Mesenteric fat pad (tissue), 1 donor: ENCODE results near the gene NHLRC1. TPM values are rescaled to one million over a fixed set of nuclear protein-coding genes. Genes with fewer than 3 reads are reported as not detected.
A peak's percentile ranks its signal among the peaks of the same experiment; 100 is the strongest.
"Not testable (repeated sequence)": the region's sequence is repeated elsewhere in the genome, so short reads cannot be mapped to it uniquely, and the experiment has no call there.

ENCODE experiments used
- DNase-seq: peaks from one replicate; pipeline ENCODE4 v3.0.0-alpha.2; 2020; ENCODE audit warnings: low spot score
- long read RNA-seq: library from polyadenylated mRNA; unstranded; transcript quantifications from one replicate; pipeline ENCODE4 v2.0.0, GENCODE V29; 2020
- total RNA-seq: library from RNA; stranded (reverse); fragmentation: NEBNext Ultra II Directional; extraction: Animal tissue kit (Norgen Biotek cat#: 25700); gene quantifications from one replicate; pipeline ENCODE4 v1.2.1, GENCODE V29; 2021
- donor health status: DM: yes; HTN: yes; CAD: no.

NHLRC1 gene
- total RNA-seq, result 2.1 TPM
- long read RNA-seq, transcript NHLRC1-201 (1 exons, 2,248 nt), result major isoform, 10 of 10 reads
- long read RNA-seq, partial matches to known transcripts, result 0 of 10 reads
- long read RNA-seq, other reads (novel, unspliced or antisense), result 0 of 10 reads

GRCh38 chr6:18122128-18123093 lies at the start of gene NHLRC1:
TSS of gene NHLRC1 (minus strand) at chr6:18122677. CDS start at chr6:18122606, 71 bp downstream.
- peak; percentile 96 for DNase-seq

- no peak for DNase-seq
Measured at GRCh38 chr6:18171871-18172270, 49.4 kb upstream of the NHLRC1 start.

GRCh38 chr6:18168264-18168663 lies 45.8 kb upstream of the NHLRC1 start:
- no peak for DNase-seq

GRCh38 chr6:18166312-18167036 lies 44.0 kb upstream of the NHLRC1 start:
- DNase-seq, result no peak

GRCh38 chr6:18165751-18166150 lies 43.3 kb upstream of the NHLRC1 start:
- DNase-seq, result no peak

- DNase-seq, result no peak
Measured at GRCh38 chr6:18162401-18162800, 39.9 kb upstream of the NHLRC1 start.

- DNase-seq, result no peak
Measured at GRCh38 chr6:18161431-18161830, 39.0 kb upstream of the NHLRC1 start.

GRCh38 chr6:18160911-18161310 lies 38.4 kb upstream of the NHLRC1 start:
- DNase-seq, result no peak

- no peak for DNase-seq
Measured at GRCh38 chr6:18155864-18156421, 33.5 kb upstream of the NHLRC1 start.

- peak; percentile 99 for DNase-seq
Measured at GRCh38 chr6:18155150-18155863, 32.8 kb upstream of the NHLRC1 start, which contains the start of gene KDM1B. TSS of gene KDM1B (plus strand) at chr6:18155422. CDS start at chr6:18159896, 4,474 bp downstream.

- DNase-seq, result no peak
Measured at GRCh38 chr6:18154507-18155149, 32.2 kb upstream of the NHLRC1 start, which contains the start of gene TPMT. TSS of gene TPMT (minus strand) at chr6:18155077. CDS start at chr6:18149127, 5,950 bp downstream.

- no peak for DNase-seq
Measured at GRCh38 chr6:18153311-18153703, 30.8 kb upstream of the NHLRC1 start.

- no peak for DNase-seq
Measured at GRCh38 chr6:18151801-18152200, 29.3 kb upstream of the NHLRC1 start.

GRCh38 chr6:18151391-18151790 lies 28.9 kb upstream of the NHLRC1 start:
- not testable (repeated sequence) for DNase-seq

- no peak for DNase-seq
Measured at GRCh38 chr6:18148304-18149025, 26.0 kb upstream of the NHLRC1 start.

- no peak for DNase-seq
Measured at GRCh38 chr6:18147616-18148015, 25.1 kb upstream of the NHLRC1 start.

GRCh38 chr6:18147160-18147559 lies 24.7 kb upstream of the NHLRC1 start:
- no peak for DNase-seq

GRCh38 chr6:18142591-18142861 lies 20.0 kb upstream of the NHLRC1 start:
- no peak for DNase-seq

GRCh38 chr6:18141805-18142590 lies 19.5 kb upstream of the NHLRC1 start:
- no peak for DNase-seq
